HG03469 (cell line): Measurements from ENCODE around the gene USP40.

Experiments
- ATAC-seq: cut with Tn5 transposase; IDR thresholded peaks from one replicate; pipeline ENCODE4 v1.9.1; 2021; ENCODE audit warnings: mild to moderate bottlenecking, moderate library complexity, moderate number of reproducible peaks; ENCODE audit not compliant: unreplicated experiment

USP40 gene

GRCh38 chr2:233430081-233430480, 136.5 kb downstream of the USP40 start:
- no peak for ATAC-seq

- ATAC-seq = no peak
Measured at GRCh38 chr2:233429175-233429897, 137.2 kb downstream of the USP40 start.

- ATAC-seq = no peak
Measured at GRCh38 chr2:233428438-233428837, 138.1 kb downstream of the USP40 start.

- no peak for ATAC-seq
Measured at GRCh38 chr2:233428008-233428407, 138.6 kb downstream of the USP40 start.

- no peak for ATAC-seq
Measured at GRCh38 chr2:233426619-233427342, 139.8 kb downstream of the USP40 start.
